K562 (cell line): ENCODE measurements around the gene CCDC32. TPM values are rescaled to one million over a fixed set of nuclear protein-coding genes. Genes with fewer than 3 reads are reported as not detected.
A peak's percentile ranks its signal among the peaks of the same experiment; 100 is the strongest.

Experiments used
- BRD4 ChIP-seq: fragments of 200-600 bp; sonication (generic); IDR thresholded peaks from 2 replicates; pipeline ENCODE4 v1.6.1; 2017; ENCODE audit warnings: inconsistent platforms
- COPS2 ChIP-seq: fragments of 450-650 bp; conservative IDR thresholded peaks from 2 replicates; pipeline ENCODE4 v1.6.1; 2016; ENCODE audit warnings: mild to moderate bottlenecking, moderate library complexity
- DIDO1 ChIP-seq: fragments of 450-650 bp; IDR thresholded peaks from 2 replicates; pipeline ENCODE4 v1.6.1; 2016; ENCODE audit warnings: low read depth, missing biosample characterization, missing genetic modification characterization
- DNMT1 ChIP-seq: fragments of 450-650 bp; IDR thresholded peaks from 2 replicates; pipeline ENCODE4 v1.6.1; 2016; ENCODE audit warnings: antibody characterized with exemption, mild to moderate bottlenecking
- GATAD2A ChIP-seq: fragments of 450-650 bp; IDR thresholded peaks from 2 replicates; pipeline ENCODE4 v1.6.1; 2017
- ILF3 ChIP-seq: fragments of 450-650 bp; IDR thresholded peaks from 2 replicates; pipeline ENCODE4 v1.6.1; 2018; ENCODE audit warnings: antibody characterized with exemption, mild to moderate bottlenecking, moderate library complexity, borderline replicate concordance
- KAT7 ChIP-seq: sonication (generic); formaldehyde crosslinking; IDR thresholded peaks from 2 replicates; pipeline ENCODE4 v1.8.0; 2022; ENCODE audit warnings: missing genetic modification reagents, mild to moderate bottlenecking, borderline replicate concordance
- LEF1 ChIP-seq: fragments of 450-650 bp; IDR thresholded peaks from 2 replicates; pipeline ENCODE4 v1.6.1; 2016; ENCODE audit warnings: mild to moderate bottlenecking
- RFX5 ChIP-seq: IDR thresholded peaks from 2 replicates; pipeline ENCODE4 v1.6.1; 2011; ENCODE audit warnings: low read depth, mild to moderate bottlenecking, improper control_type of control experiment, low read length
- WHSC1 ChIP-seq: IDR thresholded peaks from one replicate; pipeline ENCODE4 v1.6.1; 2012; ENCODE audit warnings: low read length, control low read depth, inconsistent platforms
- ZNF175 ChIP-seq: fragments of 200-800 bp; sonication (Bioruptor generic); IDR thresholded peaks from 2 replicates; pipeline ENCODE4 v1.6.1; 2016; ENCODE audit warnings: low read depth, mild to moderate bottlenecking, missing genetic modification characterization, missing compliant biosample characterization
- ZNF436 ChIP-seq: fragments of 250-450, 450-650 bp; sonication (Bioruptor Pico); formaldehyde crosslinking; IDR thresholded peaks from 2 replicates; pipeline ENCODE4 v1.7.0; 2020; ENCODE audit warnings: mild to moderate bottlenecking
- ZNF75A ChIP-seq: fragments of 450-650 bp; formaldehyde crosslinking; IDR thresholded peaks from 2 replicates; pipeline ENCODE4 v1.4.0; 2020; ENCODE audit warnings: mild to moderate bottlenecking
- polyA plus RNA-seq, 8 experiments: library from polyadenylated mRNA; depleted of rRNA in 4 of 8; stranded (reverse) in 5 of 8; unstranded in 3 of 8; fragments of >200 nt; fragmentation: Nextera tagmentation in 2 of 8; fragmentation: Illumina TruSeq in 1 of 8; extraction: Ambion mirVana in 2 of 8; extraction: Trizol in 1 of 8; gene quantifications; 2 replicates each; pipeline versions ENCODE4 v1.2.1 to v1.2.3, GENCODE V29; 2011 to 2014; ENCODE audit warnings: inconsistent platforms in 1 of 8, missing spikeins in 1 of 8
- total RNA-seq, 7 experiments: library from RNA; depleted of rRNA in 6 of 7; stranded (reverse); fragments of >200 nt in 6 of 7; fragmentation: Illumina TruSeq in 2 of 7; extraction: Trizol in 2 of 7; gene quantifications; 2 replicates each; pipeline versions ENCODE4 v1.2.1 to v1.2.3, GENCODE V29; 2011 to 2021; ENCODE audit warnings: low replicate concordance in 1 of 7
- TF ChIP-seq, protein P1 (sequence below): fragments of 200-800 bp; sonication (Bioruptor generic); IDR thresholded peaks from 2 replicates; pipeline ENCODE4 v1.6.1; 2016; ENCODE audit warnings: missing genetic modification characterization, missing compliant biosample characterization
- TF ChIP-seq, protein P2 (sequence below), 2 experiments: fragments of 450-650 bp; conservative IDR thresholded peaks; 2 replicates each; pipeline ENCODE4 v1.6.1; 2017; ENCODE audit warnings: mild to moderate bottlenecking in 2 of 2, moderate library complexity in 2 of 2
- TF ChIP-seq, protein P3 (sequence below): fragments of 250-450 bp; sonication (Bioruptor Pico); IDR thresholded peaks from 2 replicates; pipeline ENCODE4 v1.5.1; 2021; ENCODE audit warnings: mild to moderate bottlenecking
- TF ChIP-seq, protein P4 (sequence below), 2 experiments: fragments of 200-800 bp in 1 of 2; sonication (Bioruptor generic) in 1 of 2; sonication (generic) in 1 of 2; formaldehyde crosslinking in 1 of 2; IDR thresholded peaks in 1 of 2; conservative IDR thresholded peaks in 1 of 2; 2 replicates each; pipeline versions ENCODE4 v1.5.0 to v1.6.1; 2016 to 2020; ENCODE audit warnings: missing compliant biosample characterization in 1 of 2, missing genetic modification characterization in 1 of 2, missing genetic modification reagents in 1 of 2

CCDC32 gene
- total and polyA plus RNA-seq, 9 of the 15 experiments (the other 6 are each of a cell fraction or from before 2014, with no cell fraction given), result 22.2 to 94.8 (median 37.1) TPM

DNA sequence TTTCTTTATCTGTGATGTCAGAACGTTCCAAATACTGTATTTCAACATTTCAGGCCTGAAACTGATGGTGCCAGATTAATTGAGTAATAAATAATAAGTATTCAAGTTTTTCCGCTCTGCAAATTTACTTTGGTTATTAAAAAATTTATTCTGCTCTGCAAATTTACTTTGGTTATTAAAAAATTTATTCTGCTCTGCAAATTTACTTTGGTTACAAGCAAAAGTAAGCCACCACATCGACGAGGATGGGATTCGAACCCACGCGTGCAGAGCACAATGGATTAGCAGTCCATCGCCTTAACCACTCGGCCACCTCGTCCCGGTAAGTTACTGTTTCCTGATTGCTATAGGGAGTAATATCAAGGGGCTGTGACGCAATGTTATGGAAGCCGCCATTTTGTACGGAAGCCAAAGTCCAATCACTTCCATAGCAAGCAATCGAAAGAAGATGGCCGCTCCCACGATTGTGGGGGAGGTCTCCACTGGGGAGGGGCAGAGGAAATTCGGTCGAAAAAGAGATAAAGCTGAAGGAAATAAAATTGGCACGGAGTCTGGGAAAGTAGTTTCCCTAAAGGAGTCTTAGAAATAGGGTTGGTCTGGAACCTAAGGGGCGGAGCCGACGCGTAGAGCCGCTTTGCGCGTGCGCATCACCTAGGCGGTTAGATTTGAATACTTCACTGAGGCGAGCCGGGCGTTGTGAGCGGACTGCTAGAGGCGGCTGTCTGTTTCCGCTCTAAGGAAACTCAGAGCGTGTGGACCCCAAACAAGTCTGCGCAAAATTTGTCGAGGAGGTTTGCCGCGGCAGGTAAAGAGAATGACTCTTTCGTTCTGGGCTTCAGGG is 29.0 kb upstream of the CCDC32 start, which contains the start of gene KNL1 (continued):
- TF ChIP-seq, protein P1, sequence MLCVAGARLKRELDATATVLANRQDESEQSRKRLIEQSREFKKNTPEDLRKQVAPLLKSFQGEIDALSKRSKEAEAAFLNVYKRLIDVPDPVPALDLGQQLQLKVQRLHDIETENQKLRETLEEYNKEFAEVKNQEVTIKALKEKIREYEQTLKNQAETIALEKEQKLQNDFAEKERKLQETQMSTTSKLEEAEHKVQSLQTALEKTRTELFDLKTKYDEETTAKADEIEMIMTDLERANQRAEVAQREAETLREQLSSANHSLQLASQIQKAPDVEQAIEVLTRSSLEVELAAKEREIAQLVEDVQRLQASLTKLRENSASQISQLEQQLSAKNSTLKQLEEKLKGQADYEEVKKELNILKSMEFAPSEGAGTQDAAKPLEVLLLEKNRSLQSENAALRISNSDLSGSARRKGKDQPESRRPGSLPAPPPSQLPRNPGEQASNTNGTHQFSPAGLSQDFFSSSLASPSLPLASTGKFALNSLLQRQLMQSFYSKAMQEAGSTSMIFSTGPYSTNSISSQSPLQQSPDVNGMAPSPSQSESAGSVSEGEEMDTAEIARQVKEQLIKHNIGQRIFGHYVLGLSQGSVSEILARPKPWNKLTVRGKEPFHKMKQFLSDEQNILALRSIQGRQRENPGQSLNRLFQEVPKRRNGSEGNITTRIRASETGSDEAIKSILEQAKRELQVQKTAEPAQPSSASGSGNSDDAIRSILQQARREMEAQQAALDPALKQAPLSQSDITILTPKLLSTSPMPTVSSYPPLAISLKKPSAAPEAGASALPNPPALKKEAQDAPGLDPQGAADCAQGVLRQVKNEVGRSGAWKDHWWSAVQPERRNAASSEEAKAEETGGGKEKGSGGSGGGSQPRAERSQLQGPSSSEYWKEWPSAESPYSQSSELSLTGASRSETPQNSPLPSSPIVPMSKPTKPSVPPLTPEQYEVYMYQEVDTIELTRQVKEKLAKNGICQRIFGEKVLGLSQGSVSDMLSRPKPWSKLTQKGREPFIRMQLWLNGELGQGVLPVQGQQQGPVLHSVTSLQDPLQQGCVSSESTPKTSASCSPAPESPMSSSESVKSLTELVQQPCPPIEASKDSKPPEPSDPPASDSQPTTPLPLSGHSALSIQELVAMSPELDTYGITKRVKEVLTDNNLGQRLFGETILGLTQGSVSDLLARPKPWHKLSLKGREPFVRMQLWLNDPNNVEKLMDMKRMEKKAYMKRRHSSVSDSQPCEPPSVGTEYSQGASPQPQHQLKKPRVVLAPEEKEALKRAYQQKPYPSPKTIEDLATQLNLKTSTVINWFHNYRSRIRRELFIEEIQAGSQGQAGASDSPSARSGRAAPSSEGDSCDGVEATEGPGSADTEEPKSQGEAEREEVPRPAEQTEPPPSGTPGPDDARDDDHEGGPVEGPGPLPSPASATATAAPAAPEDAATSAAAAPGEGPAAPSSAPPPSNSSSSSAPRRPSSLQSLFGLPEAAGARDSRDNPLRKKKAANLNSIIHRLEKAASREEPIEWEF (CRISPR knock-in tag), result no peak
- TF ChIP-seq, protein P2, sequence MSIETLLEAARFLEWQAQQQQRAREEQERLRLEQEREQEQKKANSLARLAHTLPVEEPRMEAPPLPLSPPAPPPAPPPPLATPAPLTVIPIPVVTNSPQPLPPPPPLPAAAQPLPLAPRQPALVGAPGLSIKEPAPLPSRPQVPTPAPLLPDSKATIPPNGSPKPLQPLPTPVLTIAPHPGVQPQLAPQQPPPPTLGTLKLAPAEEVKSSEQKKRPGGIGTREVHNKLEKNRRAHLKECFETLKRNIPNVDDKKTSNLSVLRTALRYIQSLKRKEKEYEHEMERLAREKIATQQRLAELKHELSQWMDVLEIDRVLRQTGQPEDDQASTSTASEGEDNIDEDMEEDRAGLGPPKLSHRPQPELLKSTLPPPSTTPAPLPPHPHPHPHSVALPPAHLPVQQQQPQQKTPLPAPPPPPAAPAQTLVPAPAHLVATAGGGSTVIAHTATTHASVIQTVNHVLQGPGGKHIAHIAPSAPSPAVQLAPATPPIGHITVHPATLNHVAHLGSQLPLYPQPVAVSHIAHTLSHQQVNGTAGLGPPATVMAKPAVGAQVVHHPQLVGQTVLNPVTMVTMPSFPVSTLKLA (conservative IDR thresholded peaks at IDR 0.05), result peak; percentile 47 to 81; a peak in 3 of 4 replicates
- TF ChIP-seq DIDO1 (tag) (0 out of 2 replicates have a peak, but pooled peaks have one; percentile 48), KAT7 (CRISPR knock-in tag) (peak; percentile 91; the same call in 1 of the 2 replicates), ZNF175 (CRISPR knock-in tag) (0 out of 2 replicates have a peak, but pooled peaks have one; percentile 40), DNMT1 (no peak), LEF1 (peak; percentile 57; the same call in 1 of the 2 replicates), COPS2 (no peak), ZNF436 (CRISPR knock-in tag) (no peak), ILF3 (no peak), WHSC1 (no peak), BRD4 (peak; percentile 95), ZNF75A (CRISPR knock-in tag) (no peak), GATAD2A (peak; percentile 31; the same call in 1 of the 2 replicates), RFX5 (peak; percentile 50; the same call in 1 of the 2 replicates)
- TF ChIP-seq, protein P3, sequence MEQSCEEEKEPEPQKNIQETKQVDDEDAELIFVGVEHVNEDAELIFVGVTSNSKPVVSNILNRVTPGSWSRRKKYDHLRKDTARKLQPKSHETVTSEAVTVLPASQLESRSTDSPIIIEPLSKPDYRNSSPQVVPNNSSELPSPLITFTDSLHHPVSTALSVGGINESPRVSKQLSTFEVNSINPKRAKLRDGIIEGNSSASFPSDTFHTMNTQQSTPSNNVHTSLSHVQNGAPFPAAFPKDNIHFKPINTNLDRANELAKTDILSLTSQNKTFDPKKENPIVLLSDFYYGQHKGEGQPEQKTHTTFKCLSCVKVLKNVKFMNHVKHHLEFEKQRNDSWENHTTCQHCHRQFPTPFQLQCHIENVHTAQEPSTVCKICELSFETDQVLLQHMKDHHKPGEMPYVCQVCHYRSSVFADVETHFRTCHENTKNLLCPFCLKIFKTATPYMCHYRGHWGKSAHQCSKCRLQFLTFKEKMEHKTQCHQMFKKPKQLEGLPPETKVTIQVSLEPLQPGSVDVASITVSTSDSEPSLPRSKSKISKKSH (CRISPR knock-in tag), result no peak
- TF ChIP-seq, protein P4, sequence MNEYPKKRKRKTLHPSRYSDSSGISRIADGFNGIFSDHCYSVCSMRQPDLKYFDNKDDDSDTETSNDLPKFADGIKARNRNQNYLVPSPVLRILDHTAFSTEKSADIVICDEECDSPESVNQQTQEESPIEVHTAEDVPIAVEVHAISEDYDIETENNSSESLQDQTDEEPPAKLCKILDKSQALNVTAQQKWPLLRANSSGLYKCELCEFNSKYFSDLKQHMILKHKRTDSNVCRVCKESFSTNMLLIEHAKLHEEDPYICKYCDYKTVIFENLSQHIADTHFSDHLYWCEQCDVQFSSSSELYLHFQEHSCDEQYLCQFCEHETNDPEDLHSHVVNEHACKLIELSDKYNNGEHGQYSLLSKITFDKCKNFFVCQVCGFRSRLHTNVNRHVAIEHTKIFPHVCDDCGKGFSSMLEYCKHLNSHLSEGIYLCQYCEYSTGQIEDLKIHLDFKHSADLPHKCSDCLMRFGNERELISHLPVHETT (CRISPR knock-in tag; conservative IDR thresholded peaks at IDR 0.05 in 1 of 2, IDR thresholded peaks at IDR 0.05 in 1 of 2), result peak in 1 of 2 experiments; percentile 79; a peak in 2 of 4 replicates
